ENCODE measurements around the gene SPAG9.

Gene SPAG9

GRCh38 chr17:50934161-50934560 lies 186.5 kb downstream of the SPAG9 start:
- DNase-seq, result no peak

- peak; percentile 63 for DNase-seq
Measured at GRCh38 chr17:50931144-50931908, 189.3 kb downstream of the SPAG9 start.

GRCh38 chr17:50928646-50929045 lies 192.0 kb downstream of the SPAG9 start:
- no peak for DNase-seq

- DNase-seq, result no peak
Measured at GRCh38 chr17:50927287-50927686, 193.4 kb downstream of the SPAG9 start.

- DNase-seq, result no peak
Measured at GRCh38 chr17:50926523-50926922, 194.1 kb downstream of the SPAG9 start.

GRCh38 chr17:50925296-50925891 lies 195.3 kb downstream of the SPAG9 start:
- no peak for DNase-seq

- DNase-seq, result no peak
Measured at GRCh38 chr17:50924800-50925199, 195.9 kb downstream of the SPAG9 start.

- DNase-seq, result no peak
Measured at GRCh38 chr17:50924300-50924699, 196.4 kb downstream of the SPAG9 start.

- DNase-seq, result no peak
Measured at GRCh38 chr17:50923611-50924010, 197.1 kb downstream of the SPAG9 start.

- no peak for DNase-seq
Measured at GRCh38 chr17:50922721-50923405, 197.8 kb downstream of the SPAG9 start.

GRCh38 chr17:50922107-50922506 lies 198.6 kb downstream of the SPAG9 start:
- no peak for DNase-seq

GRCh38 chr17:50920891-50921586 lies 199.6 kb downstream of the SPAG9 start:
- DNase-seq, result no peak

- no peak for DNase-seq
Measured at GRCh38 chr17:50920041-50920410, 200.6 kb downstream of the SPAG9 start.

GRCh38 chr17:50919321-50920040 lies 201.2 kb downstream of the SPAG9 start:
- DNase-seq, result peak; percentile 83

- peak; percentile 48 for DNase-seq
Measured at GRCh38 chr17:50918933-50919296, 201.8 kb downstream of the SPAG9 start.

- DNase-seq, result no peak
Measured at GRCh38 chr17:50918071-50918932, 202.4 kb downstream of the SPAG9 start.

GRCh38 chr17:50917418-50917743 lies 203.3 kb downstream of the SPAG9 start:
- DNase-seq, result no peak

- no peak for DNase-seq
Measured at GRCh38 chr17:50916708-50917417, 203.8 kb downstream of the SPAG9 start.

GRCh38 chr17:50916026-50916707 lies 204.5 kb downstream of the SPAG9 start:
- peak; percentile 31 for DNase-seq

- no peak for DNase-seq
Measured at GRCh38 chr17:50914505-50915063, 206.1 kb downstream of the SPAG9 start.

All from CD4-positive, alpha-beta T cell treated with Interleukin-6 for 4 hours (primary cell).